Omental fat pad (tissue), 4 donors: ENCODE data around the gene SCG2. TPM values are rescaled to one million over a fixed set of nuclear protein-coding genes. Genes with fewer than 3 reads are reported as not detected.
A peak's percentile ranks its signal among the peaks of the same experiment; 100 is the strongest.

Source experiments
- ATAC-seq: fragments of 150-250 bp; one replicate; pipeline ENCODE4 v1.9.1; 2016; ENCODE audit warnings: mild to moderate bottlenecking, moderate library complexity; ENCODE audit not compliant: low FRiP score
- DNase-seq: peaks from one replicate; pipeline ENCODE4 v3.0.0-alpha.2; 2019; ENCODE audit warnings: low spot score
- total RNA-seq, 4 donors: library from RNA; depleted of rRNA; stranded (reverse); fragments of >200 nt; gene quantifications; one replicate each; pipeline ENCODE4 v1.1.0, GENCODE V29; 2016
- TF ChIP-seq, protein P1 (sequence below), 3 donors: fragments of 450-650 bp; IDR thresholded peaks; one replicate each; pipeline ENCODE4 v1.5.1; 2016 to 2017; ENCODE audit warnings: antibody characterized with exemption in 3 of 3, mild to moderate bottlenecking in 3 of 3, moderate library complexity in 2 of 3

SCG2 gene
- total RNA-seq, 4 donors from 2014 or later = 0.25 to 0.56 (median 0.48) TPM

DNA sequence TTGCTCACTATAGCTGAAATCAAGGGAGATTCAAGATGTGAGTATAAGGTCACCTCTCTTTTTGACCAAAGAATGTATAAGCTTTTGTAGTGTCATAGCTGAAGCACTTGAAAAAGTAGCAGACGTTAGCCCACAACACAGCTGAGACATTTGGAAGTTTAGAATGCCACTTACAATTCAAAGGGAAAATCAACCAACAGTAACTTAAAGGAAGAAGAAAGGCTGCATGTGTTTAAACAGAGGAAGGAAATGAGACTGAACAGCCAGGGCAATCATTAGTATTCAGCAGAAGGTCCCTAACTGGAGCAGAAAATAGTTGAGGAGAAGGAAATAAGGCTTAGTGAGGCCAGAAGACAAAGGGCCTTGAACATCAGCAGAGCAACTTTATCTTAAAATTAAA, 23.5 kb upstream of the SCG2 start:
- TF ChIP-seq, protein P1, sequence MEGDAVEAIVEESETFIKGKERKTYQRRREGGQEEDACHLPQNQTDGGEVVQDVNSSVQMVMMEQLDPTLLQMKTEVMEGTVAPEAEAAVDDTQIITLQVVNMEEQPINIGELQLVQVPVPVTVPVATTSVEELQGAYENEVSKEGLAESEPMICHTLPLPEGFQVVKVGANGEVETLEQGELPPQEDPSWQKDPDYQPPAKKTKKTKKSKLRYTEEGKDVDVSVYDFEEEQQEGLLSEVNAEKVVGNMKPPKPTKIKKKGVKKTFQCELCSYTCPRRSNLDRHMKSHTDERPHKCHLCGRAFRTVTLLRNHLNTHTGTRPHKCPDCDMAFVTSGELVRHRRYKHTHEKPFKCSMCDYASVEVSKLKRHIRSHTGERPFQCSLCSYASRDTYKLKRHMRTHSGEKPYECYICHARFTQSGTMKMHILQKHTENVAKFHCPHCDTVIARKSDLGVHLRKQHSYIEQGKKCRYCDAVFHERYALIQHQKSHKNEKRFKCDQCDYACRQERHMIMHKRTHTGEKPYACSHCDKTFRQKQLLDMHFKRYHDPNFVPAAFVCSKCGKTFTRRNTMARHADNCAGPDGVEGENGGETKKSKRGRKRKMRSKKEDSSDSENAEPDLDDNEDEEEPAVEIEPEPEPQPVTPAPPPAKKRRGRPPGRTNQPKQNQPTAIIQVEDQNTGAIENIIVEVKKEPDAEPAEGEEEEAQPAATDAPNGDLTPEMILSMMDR (IDR thresholded peaks at IDR 0.05) = no peak
- DNase-seq (no peak), ATAC-seq (no peak)

DNA sequence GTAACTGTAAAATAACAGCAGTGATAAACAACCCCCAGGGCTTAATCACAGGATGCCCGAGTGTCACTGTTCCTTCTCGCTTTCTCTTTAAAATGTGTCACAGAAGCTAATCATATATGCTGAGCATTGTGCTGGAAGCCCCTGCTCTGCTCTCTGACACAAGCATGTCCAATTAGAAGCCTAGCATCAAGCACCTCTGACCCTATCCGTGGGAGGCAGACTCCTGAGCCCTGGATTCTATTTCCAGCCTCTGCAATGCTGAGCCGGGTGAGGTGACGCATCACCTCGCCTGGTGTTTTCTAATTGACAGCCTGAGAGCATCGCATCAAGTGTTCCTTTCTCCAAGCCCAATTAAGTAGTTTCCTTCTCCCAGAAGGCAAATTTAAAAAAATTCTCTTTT, 19.7 kb upstream of the SCG2 start:
- DNase-seq (no peak), ATAC-seq (no peak)
- TF ChIP-seq, protein P1 (IDR thresholded peaks at IDR 0.05) = no peak

DNA sequence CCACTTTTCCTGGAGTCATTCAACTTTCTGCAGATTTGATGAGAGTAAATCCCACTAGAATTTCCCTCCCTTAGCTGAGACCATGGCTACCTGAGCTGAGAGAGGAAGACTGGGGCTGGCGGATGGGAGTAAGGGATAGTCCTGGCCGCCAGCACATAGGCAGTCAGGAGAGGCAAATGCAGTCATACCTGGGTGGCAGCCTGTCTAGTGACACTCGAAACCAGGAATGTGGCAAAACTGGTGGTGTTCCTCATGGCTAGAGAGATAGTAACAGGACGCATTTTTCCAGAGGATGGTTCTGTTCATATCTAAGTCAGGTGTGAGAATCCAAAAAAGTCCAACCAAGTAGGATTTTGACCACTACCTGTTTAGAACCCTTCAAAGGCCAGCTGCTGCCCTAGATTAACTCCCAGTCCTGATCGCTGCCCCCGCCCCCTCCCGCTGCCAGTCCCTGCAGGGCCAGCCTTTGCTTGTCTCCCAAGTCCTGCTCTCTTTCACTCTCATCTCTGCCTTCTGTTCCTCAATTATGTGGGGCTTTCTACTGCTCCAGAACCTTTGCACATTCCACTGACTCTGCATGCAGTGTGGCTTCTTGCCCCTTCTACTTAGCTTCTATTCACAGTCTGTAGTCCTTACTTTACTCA, 17.4 kb upstream of the SCG2 start:
- no peak for ATAC-seq
- TF ChIP-seq, protein P1 (IDR thresholded peaks at IDR 0.05) = no peak
- DNase-seq = no peak

DNA sequence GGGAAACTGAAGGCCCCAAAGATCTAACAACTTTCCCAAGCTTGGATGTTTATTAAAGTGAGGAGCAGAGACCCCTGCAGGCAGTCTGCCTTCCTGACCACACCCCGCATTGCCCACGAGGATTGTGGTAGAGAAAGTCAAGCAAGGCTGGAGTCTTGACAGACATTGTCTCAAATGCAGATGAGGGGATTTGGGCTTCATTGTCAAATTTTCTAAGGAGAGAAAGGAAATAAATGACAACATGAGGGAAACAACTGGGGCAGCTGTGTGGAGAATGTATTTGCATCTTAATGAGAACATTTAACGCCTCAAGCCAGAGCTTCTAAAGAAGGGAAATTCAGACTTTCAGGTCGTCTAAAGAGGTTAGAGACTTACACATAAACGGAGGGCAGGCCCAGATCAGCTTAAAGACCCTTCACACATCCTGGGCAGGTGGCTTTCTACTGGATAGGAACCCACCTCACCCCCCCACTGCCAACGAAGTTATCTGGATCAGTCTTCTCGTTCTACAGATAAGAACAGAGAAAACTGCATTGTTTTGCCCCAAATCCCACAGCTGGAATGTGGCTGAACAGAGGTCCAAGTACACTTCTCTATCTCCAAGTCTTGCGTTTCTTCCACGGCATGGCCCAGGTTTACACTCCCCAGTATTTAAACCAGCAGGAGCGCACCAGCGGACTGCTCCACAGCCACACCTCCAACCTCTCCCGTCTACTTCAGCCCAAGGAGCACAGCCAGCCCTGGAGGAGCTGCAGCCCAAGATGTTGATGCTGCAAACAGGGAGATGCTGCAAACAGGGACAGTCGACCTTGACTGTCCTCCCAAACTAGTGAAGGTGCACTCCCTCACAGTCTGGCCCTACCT, 16.2 kb upstream of the SCG2 start:
- no peak for DNase-seq
- no peak for ATAC-seq
- TF ChIP-seq, protein P1 (IDR thresholded peaks at IDR 0.05) = no peak

DNA sequence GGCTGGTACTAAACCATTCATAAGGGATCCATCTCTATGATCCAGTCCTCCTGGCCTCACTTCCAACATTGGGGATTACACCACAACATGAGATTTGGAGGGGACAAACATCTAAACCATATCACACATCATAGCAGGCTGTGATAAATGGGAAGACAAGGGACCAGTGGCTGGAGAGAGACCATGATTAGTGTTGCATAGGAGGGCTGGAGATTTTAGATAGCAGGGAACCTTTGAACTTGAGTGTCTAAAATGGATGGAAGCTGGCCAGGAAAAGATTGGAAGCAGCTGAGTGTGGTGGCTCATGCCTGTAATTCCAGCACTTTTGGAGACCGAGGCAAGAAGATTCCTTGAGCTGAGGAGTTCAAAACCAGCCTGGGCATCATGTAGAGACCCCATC, 12.4 kb upstream of the SCG2 start:
- TF ChIP-seq, protein P1 (IDR thresholded peaks at IDR 0.05) = no peak
- ATAC-seq = no peak
- DNase-seq = no peak

DNA sequence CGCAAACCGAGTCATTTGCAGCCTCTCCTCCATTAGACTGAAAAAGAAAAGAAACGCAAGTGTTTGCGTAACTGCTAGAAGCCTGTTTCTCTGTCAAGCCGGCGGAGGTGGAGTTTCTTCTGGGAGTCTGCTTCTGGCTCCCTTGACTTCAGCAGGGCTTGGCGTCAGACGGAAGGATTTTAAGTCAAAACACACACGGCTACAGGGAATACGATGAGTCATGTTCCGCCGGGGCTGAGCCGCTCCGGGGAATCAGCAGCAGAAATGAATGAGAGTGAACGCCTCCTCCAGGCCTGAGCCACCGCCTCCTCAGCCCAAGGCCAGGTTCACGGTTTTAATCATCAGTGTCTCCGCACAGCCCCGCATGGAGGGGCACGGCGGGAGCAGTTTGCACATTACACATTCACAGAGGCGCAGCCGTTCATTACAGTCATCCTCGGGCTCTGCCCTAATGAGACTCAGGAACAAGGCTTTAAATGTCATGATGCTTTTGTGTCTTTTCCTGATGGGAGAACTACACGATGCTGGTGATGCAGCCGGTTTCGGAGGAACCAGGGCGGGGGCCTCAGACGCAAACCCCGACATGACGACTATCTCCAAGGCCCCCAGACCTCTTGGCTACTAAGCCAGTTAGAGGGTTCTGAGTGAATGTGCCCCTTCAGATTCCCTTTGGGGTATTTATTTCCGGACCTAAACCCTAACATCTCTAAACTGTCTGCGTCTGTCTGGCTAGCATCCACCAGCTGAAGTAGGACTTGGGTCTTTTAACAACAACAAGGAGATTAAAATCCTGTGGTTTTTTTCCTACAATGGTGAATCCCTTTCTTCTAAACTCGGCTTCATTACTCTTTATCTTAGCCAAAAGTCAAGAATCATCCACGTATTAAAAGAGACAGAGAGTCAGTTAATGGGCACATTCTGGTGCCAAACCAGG, 11.1 kb upstream of the SCG2 start:
- peak; percentile 99 for ATAC-seq
- TF ChIP-seq, protein P1 (IDR thresholded peaks at IDR 0.05) = no peak
- peak; percentile 68 for DNase-seq
